Calu3 (cell line): ENCODE measurements around the gene SERPINF2. TPM values are rescaled to one million over a fixed set of nuclear protein-coding genes. Genes with fewer than 3 reads are reported as not detected.
"Not testable (repeated sequence)": the region's sequence is repeated elsewhere in the genome, so short reads cannot be mapped to it uniquely, and the experiment has no call there.

Experiments
- Bru-seq: library from RNA; stranded (reverse); fragments of 400-500 nt; gene quantifications from one replicate; lab custom pipeline; 2021; lab: Mats Ljungman, UMichigan
- BruChase-seq, 2 experiments: library from RNA; stranded (reverse); fragments of 400-500 nt; gene quantifications; one replicate each; lab custom pipeline; 2021; lab: Mats Ljungman, UMichigan
- BruUV-seq: library from RNA; stranded (reverse); fragments of 400-500 nt; replicated peaks from 2 replicates; lab custom pipeline; 2021; lab: Mats Ljungman, UMichigan
- CTCF ChIA-PET: fragments of 300-600 bp; sonication (Branson Sonifier 250); formaldehyde crosslinking; loops from one replicate; lab custom pipeline; 2022; ENCODE audit warnings: antibody characterized with exemption; lab: Charles Lee
- DNase-seq: peaks from one replicate; pipeline ENCODE4 v3.0.0; 2022
- H3K27ac Mint-ChIP-seq: one replicate; pipeline ENCODE4 v1.8.0; 2022; ENCODE audit warnings: mixed read lengths; ENCODE audit not compliant: unreplicated experiment
- H3K27me3 Mint-ChIP-seq: one replicate; pipeline ENCODE4 v1.8.0; 2022; ENCODE audit warnings: mixed read lengths; ENCODE audit not compliant: unreplicated experiment
- H3K36me3 Mint-ChIP-seq: one replicate; pipeline ENCODE4 v1.8.0; 2022; ENCODE audit warnings: mild to moderate bottlenecking, moderate library complexity, mixed read lengths; ENCODE audit not compliant: insufficient read depth, unreplicated experiment
- H3K4me1 Mint-ChIP-seq: one replicate; pipeline ENCODE4 v1.8.0; 2022; ENCODE audit warnings: mild to moderate bottlenecking, low read depth, mixed read lengths; ENCODE audit not compliant: unreplicated experiment
- H3K4me3 Mint-ChIP-seq: one replicate; pipeline ENCODE4 v1.8.0; 2022; ENCODE audit warnings: mild to moderate bottlenecking, low read depth, moderate library complexity, mixed read lengths; ENCODE audit not compliant: unreplicated experiment
- H3K9me3 Mint-ChIP-seq: one replicate; pipeline ENCODE4 v1.8.0; 2022; ENCODE audit warnings: low read depth, mixed read lengths; ENCODE audit not compliant: unreplicated experiment
- CTCF ChIP-seq: fragments of 200-600 bp; IDR thresholded peaks from one replicate; pipeline ENCODE4 v1.8.0; 2022; ENCODE audit warnings: antibody characterized with exemption; ENCODE audit not compliant: unreplicated experiment
- intact Hi-C: fragments of 100-400 bp; cut with micrococcal nuclease; formaldehyde crosslinking; loops from one replicate; pipeline ENCODE4 v1.10.0; 2022; ENCODE audit not compliant: unreplicated experiment
- long read RNA-seq: library from polyadenylated mRNA; stranded (forward); transcript quantifications from one replicate; pipeline ENCODE4 v2.0.0, GENCODE V29; 2022
- total RNA-seq: library from RNA; stranded (reverse); gene quantifications from 2 replicates; pipeline ENCODE4 v1.2.3, GENCODE V29; 2022

Gene SERPINF2
- total RNA-seq (0.54 and 0.76 TPM in 2 replicates), Bru-seq, nascent RNA (percentile 10 among the genes with signal in this experiment), BruChase-seq, experiment 1, labeled RNA remaining after a 6-hour chase (percentile 28 among the genes with signal in this experiment), BruChase-seq, experiment 2, labeled RNA remaining after a 2-hour chase (percentile 27 among the genes with signal in this experiment)
- long read RNA-seq, partial matches to known transcripts = 1 of 2 reads
- long read RNA-seq, other reads (novel, unspliced or antisense) = 1 of 2 reads

DNA sequence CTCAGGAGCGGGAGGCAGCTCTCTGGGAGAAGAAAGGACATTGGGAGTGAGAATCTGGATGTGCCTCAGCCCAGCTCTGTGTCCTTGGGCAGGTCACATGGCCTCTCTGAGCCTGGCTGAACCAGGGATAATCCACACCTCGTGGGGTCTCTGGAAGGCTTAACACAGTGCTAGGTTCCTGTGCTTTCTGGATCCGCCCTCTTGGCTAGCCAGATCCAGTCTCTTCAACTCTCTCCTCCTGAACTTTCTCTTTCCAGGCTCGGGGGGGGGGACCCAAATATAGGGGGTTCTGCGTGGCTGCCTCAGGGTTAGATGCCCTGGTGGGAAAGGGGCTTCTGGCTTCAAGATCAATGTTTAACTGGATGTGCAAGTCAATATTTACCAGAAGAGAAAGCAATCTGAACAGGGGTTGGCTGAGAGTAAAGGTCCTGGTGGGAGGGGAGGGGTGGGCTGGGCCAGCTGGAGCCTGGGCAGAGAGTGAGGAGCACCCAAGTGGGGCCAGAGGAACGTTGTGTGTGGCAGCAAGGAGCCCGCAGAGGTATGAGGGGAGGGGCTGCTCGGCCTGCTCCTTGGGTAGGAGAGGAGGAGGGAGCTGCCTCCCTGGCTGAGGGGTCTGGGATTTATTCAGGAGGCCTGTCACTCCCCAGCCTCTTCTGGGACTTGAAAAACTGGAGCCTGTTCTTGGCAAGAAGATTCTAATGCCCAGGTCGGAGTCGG is at the start of gene SERPINF2:
Gene SERPINF2, plus strand, starts transcription at position 501 of the 717 bp plus-strand sequence. CDS start 2,125 bp downstream, outside the sequence.
- no peak for TF ChIP-seq CTCF
- CTCF ChIA-PET = no interaction called here
- no peaks in the 10 kb centered on the region for H3K4me1 Mint-ChIP-seq
- H3K27me3 Mint-ChIP-seq = peaks cover 9% of the 10 kb centered on the region
- no peaks in the 10 kb centered on the region for H3K36me3 Mint-ChIP-seq
- H3K4me3 Mint-ChIP-seq = no peak within 1 kb of the TSS
- H3K27ac Mint-ChIP-seq = no peak within 1 kb of the TSS
- no peaks in the 10 kb centered on the region for H3K9me3 Mint-ChIP-seq
- intact Hi-C loops = no loop called here
- no peak for DNase-seq
- BruUV-seq = no TSS peak

DNA sequence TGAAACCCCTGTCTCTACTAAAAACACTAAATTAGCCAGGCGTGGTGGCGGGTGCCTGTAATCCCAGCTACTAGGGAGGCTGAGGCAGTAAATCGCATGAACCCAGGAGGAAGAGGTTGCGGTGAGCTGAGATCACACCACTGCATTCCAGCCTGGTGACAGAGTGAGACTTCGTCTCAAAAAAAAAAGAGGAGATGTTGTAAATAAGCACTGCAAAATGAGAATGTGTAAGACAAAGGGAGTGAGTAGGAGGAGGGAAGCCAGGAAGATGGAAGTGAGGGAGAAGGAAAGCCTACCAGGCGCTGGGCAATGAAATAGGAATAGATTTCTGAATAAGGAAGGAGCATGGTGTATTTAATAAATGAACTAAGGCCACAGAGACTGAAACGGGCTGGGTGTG is 49.3 kb upstream of the SERPINF2 start:
- intact Hi-C loops = no loop called here
- CTCF ChIA-PET = interaction anchor here (0.7 kb wide), 1 partner anchor 35 kb away, joined by 3 read pairs; no protein-coding TSS in a partner anchor
- TF ChIP-seq CTCF = no peak
- Mint-ChIP-seq H3K4me3 (no peak overlapping the region), H3K4me1 (no peaks in the 10 kb centered on the region), H3K36me3 (no peaks in the 10 kb centered on the region), H3K9me3 (no peaks in the 10 kb centered on the region), H3K27ac (peak overlapping the region; percentile 12), H3K27me3 (no peaks in the 10 kb centered on the region)
- no peak for DNase-seq
- BruUV-seq = no TSS peak

DNA sequence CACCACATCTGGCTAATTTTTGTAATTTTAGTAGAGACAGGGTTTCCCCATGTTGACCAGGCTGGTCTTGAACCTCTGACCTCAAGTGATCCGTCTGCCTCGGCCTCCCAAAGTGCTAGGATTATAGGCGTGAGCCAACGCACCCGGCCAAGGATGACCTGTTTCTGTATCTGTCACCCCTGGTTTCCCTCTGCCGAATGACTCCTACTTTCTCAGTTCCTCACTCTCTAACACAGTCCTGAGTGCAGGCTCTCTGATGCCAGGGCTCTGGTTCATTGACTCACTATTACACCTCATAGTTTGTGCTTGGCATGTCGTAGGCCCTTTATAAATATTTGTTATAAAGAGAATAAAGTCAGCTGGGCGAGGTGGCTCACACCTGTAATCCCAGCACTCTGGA is 47.3 kb upstream of the SERPINF2 start:
- intact Hi-C loops = no loop called here
- Mint-ChIP-seq H3K4me1 (no peaks in the 10 kb centered on the region), H3K9me3 (no peaks in the 10 kb centered on the region), H3K4me3 (no peak overlapping the region), H3K36me3 (no peaks in the 10 kb centered on the region), H3K27ac (no peak overlapping the region), H3K27me3 (no peaks in the 10 kb centered on the region)
- DNase-seq = no peak
- BruUV-seq = no TSS peak
- no peak for TF ChIP-seq CTCF
- CTCF ChIA-PET = interaction anchor here (0.7 kb wide), 1 partner anchor 9 kb away, joined by 3 read pairs; no protein-coding TSS in a partner anchor

- no TSS peak for BruUV-seq
- intact Hi-C loops = no loop called here
- no peaks in the 10 kb centered on the region for H3K9me3 Mint-ChIP-seq
- DNase-seq = no peak
- no peaks in the 10 kb centered on the region for H3K4me1 Mint-ChIP-seq
- no peaks in the 10 kb centered on the region for H3K27me3 Mint-ChIP-seq
- H3K27ac Mint-ChIP-seq = no peak overlapping the region
- H3K4me3 Mint-ChIP-seq = no peak overlapping the region
- no peak for TF ChIP-seq CTCF
- CTCF ChIA-PET = interaction anchor here (0.7 kb wide), 1 partner anchor 172 kb away, joined by 8 read pairs; no protein-coding TSS in a partner anchor
- H3K36me3 Mint-ChIP-seq = no peaks in the 10 kb centered on the region
These were observed 45.0 kb upstream of the SERPINF2 start for GRCh38 chr17:1697681-1698080.

- CTCF ChIA-PET, intact Hi-C loops, H3K4me3 Mint-ChIP-seq, H3K27me3 Mint-ChIP-seq, H3K36me3 Mint-ChIP-seq, DNase-seq, H3K9me3 Mint-ChIP-seq, BruUV-seq, H3K27ac Mint-ChIP-seq, H3K4me1 Mint-ChIP-seq: not testable (repeated sequence)
These were observed 42.8 kb upstream of the SERPINF2 start for GRCh38 chr17:1699891-1700290.
